Osteoblast (primary cell): Measurements from ENCODE around the gene RAB3C. TPM values are rescaled to one million over a fixed set of nuclear protein-coding genes. Genes with fewer than 3 reads are reported as not detected.
"Not testable (repeated sequence)": the region's sequence is repeated elsewhere in the genome, so short reads cannot be mapped to it uniquely, and the experiment has no call there.

Experiments used
- DNase-seq: peaks from one replicate; pipeline ENCODE4 v3.0.0; 2011; ENCODE audit warnings: low spot score, mixed read lengths; ENCODE audit not compliant: insufficient read length; ENCODE audit errors: missing footprints
- H2AFZ ChIP-seq: 2 replicates; pipeline ENCODE4 v1.6.0; 2011; ENCODE audit warnings: mild to moderate bottlenecking, low read length
- H3K27ac ChIP-seq: 2 replicates; pipeline ENCODE4 v1.5.1; 2011; ENCODE audit warnings: mild to moderate bottlenecking, low read depth, low read length, moderate library complexity
- H3K27me3 ChIP-seq: 2 replicates; pipeline ENCODE4 v1.6.0; 2012; ENCODE audit warnings: mild to moderate bottlenecking, control low read depth, inconsistent platforms, low read length, moderate library complexity; ENCODE audit not compliant: insufficient read depth
- H3K36me3 ChIP-seq: 2 replicates; pipeline ENCODE4 v1.5.1; 2011; ENCODE audit warnings: mild to moderate bottlenecking, low read length, control low read depth, moderate library complexity; ENCODE audit not compliant: insufficient read depth
- H3K4me1 ChIP-seq: 2 replicates; pipeline ENCODE4 v1.5.1; 2011; ENCODE audit warnings: mild to moderate bottlenecking, low read length, control low read depth, moderate library complexity; ENCODE audit not compliant: insufficient read depth
- H3K4me2 ChIP-seq: 2 replicates; pipeline ENCODE4 v1.6.0; 2011; ENCODE audit warnings: mild to moderate bottlenecking, low read length; ENCODE audit not compliant: insufficient read depth
- H3K4me3 ChIP-seq: fragments of 200-600 bp; sonication (generic); 3 replicates; pipeline ENCODE4 v1.5.1; 2012; ENCODE audit warnings: mild to moderate bottlenecking, low read length, inconsistent platforms; ENCODE audit not compliant: insufficient read depth
- H3K79me2 ChIP-seq: 2 replicates; pipeline ENCODE4 v1.6.0; 2012; ENCODE audit warnings: mild to moderate bottlenecking, low read length, control low read depth, inconsistent platforms; ENCODE audit not compliant: insufficient read depth
- H3K9me3 ChIP-seq: 2 replicates; pipeline ENCODE4 v1.5.1; 2011; ENCODE audit warnings: low read depth, low read length, control low read depth
- H4K20me1 ChIP-seq: 2 replicates; pipeline ENCODE4 v1.6.0; 2012; ENCODE audit warnings: mild to moderate bottlenecking, low read length, control low read depth; ENCODE audit not compliant: insufficient read depth
- CTCF ChIP-seq: IDR thresholded peaks from 2 replicates; pipeline ENCODE4 v1.5.1; 2011; ENCODE audit warnings: mild to moderate bottlenecking, low read depth, low read length, moderate library complexity; ENCODE audit errors: extremely low read depth
- total RNA-seq: library from RNA; depleted of rRNA; stranded (reverse); fragments of >200 nt; gene quantifications from 2 replicates; pipeline ENCODE4 v1.2.3, GENCODE V29; 2012

Gene RAB3C
- total RNA-seq, 1 donor = not detected

- Histone ChIP-seq H3K27me3 (no peaks in the 10 kb centered on the region), H3K4me3 (no peak overlapping the region), H3K4me2 (no peak overlapping the region), H3K36me3 (no peaks in the 10 kb centered on the region), H3K9me3 (no peaks in the 10 kb centered on the region), H4K20me1 (no peaks in the 10 kb centered on the region), H3K27ac (no peak overlapping the region), H3K4me1 (no peaks in the 10 kb centered on the region), H3K79me2 (no peaks in the 10 kb centered on the region), H2AFZ (no peak overlapping the region)
- DNase-seq = no peak
- no peak for TF ChIP-seq CTCF
These were observed 116.9 kb downstream of the RAB3C start for GRCh38 chr5:58699762-58700118.

DNA sequence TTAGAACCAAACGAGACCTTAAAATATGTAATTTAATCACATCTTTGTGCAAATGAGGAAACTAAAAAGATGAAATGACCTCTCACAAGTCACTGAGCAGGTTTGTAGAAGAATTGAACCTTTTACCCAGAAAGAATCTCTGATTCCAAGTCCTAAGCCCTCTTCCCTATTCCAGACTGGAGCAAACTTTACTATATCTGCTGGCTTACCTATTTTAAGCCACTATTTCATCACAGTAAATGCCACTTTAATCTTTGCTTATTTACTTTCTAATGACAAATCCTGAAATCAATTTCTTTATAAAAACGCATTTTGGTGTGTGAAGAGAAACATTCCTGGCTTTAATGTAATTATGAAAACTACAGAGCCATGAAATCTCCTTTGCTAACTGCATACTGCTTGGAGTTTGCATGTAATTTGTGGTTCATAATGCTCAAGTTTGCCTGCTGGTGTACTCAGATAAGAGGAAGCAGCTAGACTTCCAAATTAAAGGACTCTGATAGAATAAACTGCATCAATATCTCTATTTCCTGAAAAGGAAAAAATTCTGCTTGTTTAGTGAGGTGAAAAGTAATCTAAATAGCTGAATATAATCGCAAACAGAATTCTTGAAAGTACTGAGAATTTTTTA, 121.2 kb downstream of the RAB3C start:
- Histone ChIP-seq H4K20me1 (no peaks in the 10 kb centered on the region), H3K36me3 (no peaks in the 10 kb centered on the region), H3K4me2 (no peak overlapping the region), H3K27ac (no peak overlapping the region), H2AFZ (no peak overlapping the region), H3K4me3 (no peak overlapping the region), H3K79me2 (no peaks in the 10 kb centered on the region), H3K4me1 (no peaks in the 10 kb centered on the region), H3K9me3 (no peaks in the 10 kb centered on the region), H3K27me3 (no peaks in the 10 kb centered on the region)
- no peak for TF ChIP-seq CTCF
- no peak for DNase-seq

DNA sequence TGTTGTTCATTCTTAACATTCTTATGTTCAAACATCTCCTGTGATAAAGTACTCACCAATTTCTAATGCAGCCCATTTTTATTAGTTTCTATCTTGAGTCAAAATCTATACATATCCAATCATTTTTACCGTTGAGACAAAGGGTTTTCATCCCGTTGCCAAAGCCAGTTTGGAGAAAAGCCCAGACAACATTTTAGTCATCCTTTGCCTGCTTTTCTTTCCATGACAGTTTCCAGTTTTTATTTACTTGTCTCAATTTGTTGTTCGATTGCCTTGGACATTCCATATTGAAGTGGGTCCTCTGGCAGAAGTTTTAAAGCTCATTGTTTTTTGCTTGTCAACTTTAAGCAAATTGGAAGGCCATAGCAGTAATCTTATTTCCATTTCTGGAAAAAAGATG, 123.9 kb downstream of the RAB3C start:
- Histone ChIP-seq H3K4me3 (no peak overlapping the region), H2AFZ (no peak overlapping the region), H3K9me3 (no peaks in the 10 kb centered on the region), H3K4me2 (no peak overlapping the region), H3K27me3 (no peaks in the 10 kb centered on the region), H3K79me2 (no peaks in the 10 kb centered on the region), H3K27ac (no peak overlapping the region), H4K20me1 (no peaks in the 10 kb centered on the region), H3K4me1 (no peaks in the 10 kb centered on the region), H3K36me3 (no peaks in the 10 kb centered on the region)
- TF ChIP-seq CTCF = no peak
- DNase-seq = no peak

DNA sequence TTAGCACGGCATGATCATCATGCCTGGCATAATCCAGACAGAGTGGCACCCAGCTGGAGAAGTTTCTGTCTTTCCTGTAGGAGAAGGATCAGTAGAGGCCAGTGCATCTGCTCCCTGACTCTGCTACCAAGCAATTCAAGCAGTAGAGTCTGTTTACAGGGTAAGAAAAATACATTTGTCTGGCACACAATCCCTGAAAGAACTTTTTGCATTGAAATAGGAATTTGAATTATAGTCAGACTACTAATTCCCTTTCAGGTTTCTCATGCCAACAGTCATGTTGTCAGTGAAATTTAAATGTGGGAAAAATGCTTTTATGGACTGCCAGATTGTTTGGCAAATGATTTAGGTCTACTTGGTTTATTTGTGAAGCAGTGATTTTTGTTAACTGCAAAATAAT, 125.6 kb downstream of the RAB3C start:
- Histone ChIP-seq H3K36me3 (no peaks in the 10 kb centered on the region), H3K4me2 (no peak overlapping the region), H3K4me1 (no peaks in the 10 kb centered on the region), H3K4me3 (no peak overlapping the region), H2AFZ (no peak overlapping the region), H3K79me2 (no peaks in the 10 kb centered on the region), H3K9me3 (no peaks in the 10 kb centered on the region), H3K27me3 (no peaks in the 10 kb centered on the region), H4K20me1 (no peaks in the 10 kb centered on the region), H3K27ac (no peak overlapping the region)
- DNase-seq = no peak
- no peak for TF ChIP-seq CTCF

- H2AFZ ChIP-seq, H3K27ac ChIP-seq, H4K20me1 ChIP-seq, H3K4me3 ChIP-seq, H3K9me3 ChIP-seq, H3K27me3 ChIP-seq, H3K4me2 ChIP-seq, H3K79me2 ChIP-seq, DNase-seq, H3K36me3 ChIP-seq, H3K4me1 ChIP-seq: not testable (repeated sequence)
These were observed 127.5 kb downstream of the RAB3C start for GRCh38 chr5:58710425-58710824.
